Esophagus squamous epithelium (tissue), 4 donors: Measurements from ENCODE around the gene SLC36A2.

ENCODE experiments used
- CTCF ChIP-seq, 6 experiments: fragments of 450-650 bp in 4 of 6; fragments of 200-600 bp in 2 of 6; sonication (generic) in 2 of 6; IDR thresholded peaks; one replicate each; pipeline ENCODE4 v1.5.1; 2016 to 2019; ENCODE audit warnings: antibody characterized with exemption in 6 of 6, mild to moderate bottlenecking in 4 of 6, moderate library complexity in 4 of 6
- POLR2A ChIP-seq, 4 donors: fragments of 450-650 bp; IDR thresholded peaks; one replicate each; pipeline ENCODE4 v1.6.1; 2017; ENCODE audit warnings: antibody characterized with exemption in 4 of 4, mild to moderate bottlenecking in 4 of 4, moderate library complexity in 3 of 4

GRCh38 chr5:151378616-151379015, 31.3 kb upstream of the SLC36A2 start:
- TF ChIP-seq CTCF (IDR thresholded peaks at IDR 0.05): no peak
- no peak for TF ChIP-seq POLR2A (IDR thresholded peaks at IDR 0.05)
